HEK293 (cell line): Measurements from ENCODE around the gene FTCD.

Experiments
- CTCF ChIA-PET: fragments of 350-600 bp; formaldehyde crosslinking; extraction: SDS; loops from one replicate; lab custom pipeline; 2021; ENCODE audit warnings: antibody characterized with exemption; lab: Yijun Ruan, JAX
- POLR2A ChIA-PET: fragments of 300-600 bp; formaldehyde crosslinking; extraction: SDS; loops from one replicate; lab custom pipeline; 2020; ENCODE audit warnings: antibody characterized with exemption, inconsistent platforms; lab: Yijun Ruan, JAX
- H3K27ac ChIP-seq: fragments of 200-500 bp; sonication (Bioruptor generic); 2 replicates; pipeline ENCODE4 v1.5.1; 2014; ENCODE audit warnings: low read depth, low read length, control low read depth, inconsistent platforms; ENCODE audit errors: extremely low read depth
- H3K36me3 ChIP-seq, 2 experiments: fragments of 200-500 bp in 1 of 2; sonication (Bioruptor generic) in 1 of 2; 1 replicate in 1 of 2; 2 replicates in 1 of 2; pipeline ENCODE4 v1.5.1; 2014 to 2017; ENCODE audit warnings: inconsistent platforms in 2 of 2, low read length in 2 of 2; ENCODE audit not compliant: control insufficient read depth in 2 of 2, insufficient read depth in 1 of 2
- H3K4me1 ChIP-seq: fragments of 200-500 bp; sonication (Bioruptor generic); 2 replicates; pipeline ENCODE4 v1.5.1; 2014; ENCODE audit warnings: mild to moderate bottlenecking, low read length, inconsistent platforms; ENCODE audit not compliant: control insufficient read depth, insufficient read depth
- H3K4me3 ChIP-seq: 2 replicates; pipeline ENCODE4 v1.5.1; 2011; ENCODE audit warnings: low read depth, mild to moderate bottlenecking, control low read depth, low read length, moderate library complexity
- H3K9me3 ChIP-seq: fragments of 200-500 bp; sonication (Bioruptor generic); 2 replicates; pipeline ENCODE4 v1.5.1; 2014; ENCODE audit warnings: low read depth, low read length, inconsistent platforms; ENCODE audit not compliant: control insufficient read depth, insufficient read depth
- EGR2 ChIP-seq: fragments of 450-650 bp; formaldehyde crosslinking; IDR thresholded peaks from 2 replicates; pipeline ENCODE4 v1.5.1; 2016; ENCODE audit warnings: low read depth, missing biosample characterization, missing genetic modification characterization
- KLF8 ChIP-seq: fragments of 450-650 bp; formaldehyde crosslinking; IDR thresholded peaks from 2 replicates; pipeline ENCODE4 v1.5.1; 2016; ENCODE audit warnings: missing biosample characterization, missing genetic modification characterization
- ZBTB20 ChIP-seq: fragments of 450-650 bp; formaldehyde crosslinking; IDR thresholded peaks from 2 replicates; pipeline ENCODE4 v1.5.1; 2016; ENCODE audit warnings: missing biosample characterization, missing genetic modification characterization
- ZFP69B ChIP-seq: fragments of 450-650 bp; formaldehyde crosslinking; IDR thresholded peaks from 2 replicates; pipeline ENCODE4 v1.5.1; 2016; ENCODE audit warnings: missing biosample characterization, missing genetic modification characterization
- ZIC2 ChIP-seq: fragments of 450-650 bp; formaldehyde crosslinking; IDR thresholded peaks from 2 replicates; pipeline ENCODE4 v1.5.1; 2016; ENCODE audit warnings: missing biosample characterization, missing genetic modification characterization
- ZNF10 ChIP-seq: fragments of 450-650 bp; formaldehyde crosslinking; IDR thresholded peaks from 2 replicates; pipeline ENCODE4 v1.5.1; 2017; ENCODE audit warnings: missing biosample characterization, missing genetic modification characterization
- ZNF155 ChIP-seq: fragments of 450-650 bp; formaldehyde crosslinking; IDR thresholded peaks from 2 replicates; pipeline ENCODE4 v1.5.1; 2016; ENCODE audit warnings: missing biosample characterization, missing genetic modification characterization
- ZNF23 ChIP-seq: fragments of 450-650 bp; formaldehyde crosslinking; IDR thresholded peaks from 2 replicates; pipeline ENCODE4 v1.5.1; 2016; ENCODE audit warnings: missing biosample characterization, missing genetic modification characterization, borderline replicate concordance
- ZNF324 ChIP-seq: fragments of 450-650 bp; formaldehyde crosslinking; IDR thresholded peaks from 2 replicates; pipeline ENCODE4 v1.5.1; 2016; ENCODE audit warnings: missing biosample characterization, missing genetic modification characterization
- ZNF341 ChIP-seq: fragments of 450-650 bp; formaldehyde crosslinking; IDR thresholded peaks from 2 replicates; pipeline ENCODE4; 2016; ENCODE audit warnings: low read depth, missing biosample characterization, missing genetic modification characterization
- ZNF350 ChIP-seq: fragments of 450-650 bp; formaldehyde crosslinking; IDR thresholded peaks from 2 replicates; pipeline ENCODE4 v1.5.0; 2017; ENCODE audit warnings: missing biosample characterization, mild to moderate bottlenecking, missing genetic modification characterization
- ZNF391 ChIP-seq: fragments of 450-650 bp; formaldehyde crosslinking; IDR thresholded peaks from 2 replicates; pipeline ENCODE4 v1.5.1; 2016; ENCODE audit warnings: low read depth, missing biosample characterization, missing genetic modification characterization, borderline replicate concordance
- TF ChIP-seq, protein P1 (sequence below): fragments of 450-650 bp; formaldehyde crosslinking; IDR thresholded peaks from 2 replicates; pipeline ENCODE4 v1.5.1; 2016; ENCODE audit warnings: missing biosample characterization, missing genetic modification characterization
- TF ChIP-seq, protein P2 (sequence below): sonication (generic); formaldehyde crosslinking; IDR thresholded peaks from 2 replicates; pipeline ENCODE4 v1.8.1; 2022; ENCODE audit warnings: mild to moderate bottlenecking, moderate library complexity, missing genetic modification reagents
- TF ChIP-seq, protein P3 (sequence below): fragments of 450-650 bp; formaldehyde crosslinking; IDR thresholded peaks from 2 replicates; pipeline ENCODE4 v1.5.1; 2017; ENCODE audit warnings: missing biosample characterization, missing genetic modification characterization
- TF ChIP-seq, protein P4 (sequence below): fragments of 450-650 bp; formaldehyde crosslinking; IDR thresholded peaks from 2 replicates; pipeline ENCODE4 v1.5.1; 2016; ENCODE audit warnings: missing biosample characterization, missing genetic modification characterization
- TF ChIP-seq, protein P5 (sequence below): fragments of 450-650 bp; formaldehyde crosslinking; IDR thresholded peaks from 2 replicates; pipeline ENCODE4 v1.5.1; 2017; ENCODE audit warnings: missing biosample characterization, missing genetic modification characterization

The FTCD gene

DNA sequence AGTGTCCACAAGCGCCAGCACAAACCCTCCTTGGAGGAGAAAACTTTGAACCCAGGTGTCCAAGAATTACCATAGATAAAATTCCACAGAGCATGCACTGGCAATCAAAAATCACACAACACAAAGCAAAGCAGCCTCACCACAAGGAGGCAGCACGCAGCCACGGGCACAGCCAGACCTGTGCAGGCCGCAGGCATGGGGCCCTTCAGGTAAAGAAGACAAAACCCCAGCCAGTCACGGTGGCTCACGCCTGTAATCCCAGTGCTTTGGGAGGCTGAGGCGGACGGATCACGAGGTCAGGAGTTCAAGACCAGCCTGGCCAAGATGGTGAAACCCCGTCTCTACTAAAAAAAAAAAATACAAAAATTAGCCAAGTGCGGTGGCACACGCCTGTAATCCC is 8.0 kb downstream of the FTCD start (continued):
- TF ChIP-seq, protein P1, sequence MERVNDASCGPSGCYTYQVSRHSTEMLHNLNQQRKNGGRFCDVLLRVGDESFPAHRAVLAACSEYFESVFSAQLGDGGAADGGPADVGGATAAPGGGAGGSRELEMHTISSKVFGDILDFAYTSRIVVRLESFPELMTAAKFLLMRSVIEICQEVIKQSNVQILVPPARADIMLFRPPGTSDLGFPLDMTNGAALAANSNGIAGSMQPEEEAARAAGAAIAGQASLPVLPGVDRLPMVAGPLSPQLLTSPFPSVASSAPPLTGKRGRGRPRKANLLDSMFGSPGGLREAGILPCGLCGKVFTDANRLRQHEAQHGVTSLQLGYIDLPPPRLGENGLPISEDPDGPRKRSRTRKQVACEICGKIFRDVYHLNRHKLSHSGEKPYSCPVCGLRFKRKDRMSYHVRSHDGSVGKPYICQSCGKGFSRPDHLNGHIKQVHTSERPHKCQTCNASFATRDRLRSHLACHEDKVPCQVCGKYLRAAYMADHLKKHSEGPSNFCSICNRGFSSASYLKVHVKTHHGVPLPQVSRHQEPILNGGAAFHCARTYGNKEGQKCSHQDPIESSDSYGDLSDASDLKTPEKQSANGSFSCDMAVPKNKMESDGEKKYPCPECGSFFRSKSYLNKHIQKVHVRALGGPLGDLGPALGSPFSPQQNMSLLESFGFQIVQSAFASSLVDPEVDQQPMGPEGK (tag by site-specific recombination) = 0 out of 2 replicates have a peak, but pooled peaks have one; percentile 45
- TF ChIP-seq KLF8 (tag by site-specific recombination) (peak; percentile 72), ZIC2 (tag by site-specific recombination) (peak; percentile 40; the same call in 1 of the 2 replicates), ZNF341 (tag by site-specific recombination) (peak; percentile 56; the same call in 1 of the 2 replicates), ZNF324 (tag by site-specific recombination) (peak; percentile 54; the same call in 1 of the 2 replicates), ZNF391 (tag by site-specific recombination) (peak; percentile 65; the same call in 1 of the 2 replicates)
- TF ChIP-seq, all 188 proteins: peak for 23; not testable (repeated sequence) for 165

DNA sequence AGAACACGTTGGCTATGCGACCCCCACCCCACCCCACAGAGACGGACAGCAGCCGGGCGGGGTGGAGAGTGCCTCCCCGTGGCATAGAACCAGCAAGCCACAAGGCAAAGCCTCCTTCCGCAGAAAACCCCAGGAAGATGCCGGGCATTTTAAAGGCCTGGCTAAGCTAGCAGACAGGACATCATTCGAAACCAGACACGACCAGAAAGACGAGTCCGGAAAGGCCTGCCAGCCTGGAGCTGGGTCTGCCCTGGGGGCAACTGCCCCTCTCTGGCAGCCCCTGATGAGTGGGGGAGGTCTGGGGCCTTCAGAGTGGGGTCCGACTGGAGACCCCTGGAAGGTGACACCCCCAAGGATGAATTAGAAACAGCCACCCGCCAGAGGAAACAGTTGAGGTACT is 8.5 kb downstream of the FTCD start:
- ChIA-PET CTCF (interaction anchor here (0.6 to 1.2 kb wide), 5 partner anchors 12 to 139 kb away, joined by 3 to 6 read pairs (median 4); partner anchors contain the start of genes MCM3AP and YBEY), POLR2A (no interaction called here)
- Histone ChIP-seq H3K36me3 (no peaks in the 10 kb centered on the region), H3K4me1 (0 out of 2 replicates have a peak, but pooled peaks cover 4% of the 10 kb centered on the region), H3K27ac (no peak overlapping the region), H3K4me3 (no peak overlapping the region), H3K9me3 (no peaks in the 10 kb centered on the region)
- TF ChIP-seq ZBTB20 (tag by site-specific recombination) = no peak
- TF ChIP-seq ZNF10 (tag by site-specific recombination) = 0 out of 2 replicates have a peak, but pooled peaks have one; percentile 33
- TF ChIP-seq, protein P2, sequence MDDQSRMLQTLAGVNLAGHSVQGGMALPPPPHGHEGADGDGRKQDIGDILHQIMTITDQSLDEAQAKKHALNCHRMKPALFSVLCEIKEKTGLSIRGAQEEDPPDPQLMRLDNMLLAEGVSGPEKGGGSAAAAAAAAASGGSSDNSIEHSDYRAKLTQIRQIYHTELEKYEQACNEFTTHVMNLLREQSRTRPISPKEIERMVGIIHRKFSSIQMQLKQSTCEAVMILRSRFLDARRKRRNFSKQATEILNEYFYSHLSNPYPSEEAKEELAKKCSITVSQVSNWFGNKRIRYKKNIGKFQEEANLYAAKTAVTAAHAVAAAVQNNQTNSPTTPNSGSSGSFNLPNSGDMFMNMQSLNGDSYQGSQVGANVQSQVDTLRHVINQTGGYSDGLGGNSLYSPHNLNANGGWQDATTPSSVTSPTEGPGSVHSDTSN (CRISPR knock-in tag) = no peak

DNA sequence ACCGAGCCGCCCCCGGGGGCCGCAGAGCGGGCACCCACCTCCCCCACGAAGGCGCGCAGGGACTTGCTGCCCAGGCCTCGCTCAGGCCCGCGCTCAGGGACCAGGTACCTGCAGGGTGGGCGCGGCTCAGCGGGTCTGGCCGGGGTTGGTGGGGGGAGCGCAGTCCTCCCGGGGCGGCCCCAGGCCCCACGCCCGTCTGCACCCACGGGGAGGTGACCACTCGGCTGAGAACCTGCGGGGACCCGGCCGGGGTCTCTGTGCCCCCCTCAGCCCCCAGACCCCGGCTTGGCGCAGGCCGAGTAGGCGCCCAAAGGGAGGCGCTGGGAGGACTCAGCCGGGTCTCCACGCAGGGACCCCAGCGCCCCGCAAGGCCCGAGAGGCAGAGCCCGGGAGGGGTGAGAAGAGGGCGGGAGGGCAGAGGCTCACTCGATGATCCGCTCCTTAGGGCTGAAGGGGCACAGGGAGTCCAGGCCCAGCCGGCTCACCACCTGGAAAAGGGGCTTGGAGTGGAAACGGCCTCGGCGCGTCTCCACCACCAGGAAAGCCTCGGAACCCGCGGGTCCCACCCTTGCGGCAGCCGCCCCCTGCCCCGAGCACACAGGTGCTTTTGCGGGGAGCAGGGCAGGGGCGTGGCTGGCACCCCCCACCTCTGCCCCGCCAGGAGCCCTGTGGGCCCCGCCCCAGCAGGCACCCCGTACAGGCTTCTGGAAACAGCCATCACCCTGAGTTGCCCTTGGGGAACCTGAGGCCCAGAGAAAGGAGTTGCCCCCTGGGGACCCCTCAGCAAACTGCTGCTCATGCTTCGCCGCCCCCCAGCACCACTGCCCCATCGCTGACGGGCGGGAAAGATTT is 9.3 kb downstream of the FTCD start:
- Histone ChIP-seq H3K27ac (no peak overlapping the region), H3K36me3 (no peaks in the 10 kb centered on the region), H3K4me3 (no peak overlapping the region), H3K9me3 (no peaks in the 10 kb centered on the region), H3K4me1 (0 out of 2 replicates have a peak, but pooled peaks cover 4% of the 10 kb centered on the region)
- TF ChIP-seq, protein P3, sequence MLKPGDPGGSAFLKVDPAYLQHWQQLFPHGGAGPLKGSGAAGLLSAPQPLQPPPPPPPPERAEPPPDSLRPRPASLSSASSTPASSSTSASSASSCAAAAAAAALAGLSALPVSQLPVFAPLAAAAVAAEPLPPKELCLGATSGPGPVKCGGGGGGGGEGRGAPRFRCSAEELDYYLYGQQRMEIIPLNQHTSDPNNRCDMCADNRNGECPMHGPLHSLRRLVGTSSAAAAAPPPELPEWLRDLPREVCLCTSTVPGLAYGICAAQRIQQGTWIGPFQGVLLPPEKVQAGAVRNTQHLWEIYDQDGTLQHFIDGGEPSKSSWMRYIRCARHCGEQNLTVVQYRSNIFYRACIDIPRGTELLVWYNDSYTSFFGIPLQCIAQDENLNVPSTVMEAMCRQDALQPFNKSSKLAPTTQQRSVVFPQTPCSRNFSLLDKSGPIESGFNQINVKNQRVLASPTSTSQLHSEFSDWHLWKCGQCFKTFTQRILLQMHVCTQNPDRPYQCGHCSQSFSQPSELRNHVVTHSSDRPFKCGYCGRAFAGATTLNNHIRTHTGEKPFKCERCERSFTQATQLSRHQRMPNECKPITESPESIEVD (tag by site-specific recombination) = no peak
- peak; percentile 62; the same call in 1 of the 2 replicates for TF ChIP-seq KLF8 (tag by site-specific recombination)
- no peak for TF ChIP-seq ZNF155 (tag by site-specific recombination)
- TF ChIP-seq EGR2 (tag by site-specific recombination) = no peak
- TF ChIP-seq, protein P4, sequence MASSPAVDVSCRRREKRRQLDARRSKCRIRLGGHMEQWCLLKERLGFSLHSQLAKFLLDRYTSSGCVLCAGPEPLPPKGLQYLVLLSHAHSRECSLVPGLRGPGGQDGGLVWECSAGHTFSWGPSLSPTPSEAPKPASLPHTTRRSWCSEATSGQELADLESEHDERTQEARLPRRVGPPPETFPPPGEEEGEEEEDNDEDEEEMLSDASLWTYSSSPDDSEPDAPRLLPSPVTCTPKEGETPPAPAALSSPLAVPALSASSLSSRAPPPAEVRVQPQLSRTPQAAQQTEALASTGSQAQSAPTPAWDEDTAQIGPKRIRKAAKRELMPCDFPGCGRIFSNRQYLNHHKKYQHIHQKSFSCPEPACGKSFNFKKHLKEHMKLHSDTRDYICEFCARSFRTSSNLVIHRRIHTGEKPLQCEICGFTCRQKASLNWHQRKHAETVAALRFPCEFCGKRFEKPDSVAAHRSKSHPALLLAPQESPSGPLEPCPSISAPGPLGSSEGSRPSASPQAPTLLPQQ (tag by site-specific recombination) = 0 out of 2 replicates have a peak, but pooled peaks have one; percentile 47
- TF ChIP-seq, protein P5, sequence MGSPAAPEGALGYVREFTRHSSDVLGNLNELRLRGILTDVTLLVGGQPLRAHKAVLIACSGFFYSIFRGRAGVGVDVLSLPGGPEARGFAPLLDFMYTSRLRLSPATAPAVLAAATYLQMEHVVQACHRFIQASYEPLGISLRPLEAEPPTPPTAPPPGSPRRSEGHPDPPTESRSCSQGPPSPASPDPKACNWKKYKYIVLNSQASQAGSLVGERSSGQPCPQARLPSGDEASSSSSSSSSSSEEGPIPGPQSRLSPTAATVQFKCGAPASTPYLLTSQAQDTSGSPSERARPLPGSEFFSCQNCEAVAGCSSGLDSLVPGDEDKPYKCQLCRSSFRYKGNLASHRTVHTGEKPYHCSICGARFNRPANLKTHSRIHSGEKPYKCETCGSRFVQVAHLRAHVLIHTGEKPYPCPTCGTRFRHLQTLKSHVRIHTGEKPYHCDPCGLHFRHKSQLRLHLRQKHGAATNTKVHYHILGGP (tag by site-specific recombination) = no peak
- no peak for TF ChIP-seq ZNF350 (tag by site-specific recombination)
- TF ChIP-seq ZNF23 (tag by site-specific recombination) = no peak
- peak; percentile 76 for TF ChIP-seq ZFP69B
- POLR2A ChIA-PET = no interaction called here
- CTCF ChIA-PET = interaction anchor here (0.6 to 1.2 kb wide), 3 partner anchors 12 to 69 kb away, joined by 3 to 4 read pairs (median 3); no protein-coding TSS in a partner anchor
